SU-DHL-6 (cell line): ENCODE measurements around the gene FKBP15.

Experiments
- H2AFZ ChIP-seq: fragments of 200-600 bp; sonication (generic); 2 replicates; pipeline ENCODE4 v1.6.1; 2014; ENCODE audit warnings: low read depth, mild to moderate bottlenecking, moderate library complexity, mixed read lengths, antibody characterized with exemption, low read length; ENCODE audit not compliant: severe bottlenecking
- H3F3A ChIP-seq: fragments of 200-600 bp; shearing (Covaris generic); 2 replicates; pipeline ENCODE4 v1.6.0; 2016; ENCODE audit warnings: antibody characterized with exemption, mild to moderate bottlenecking; ENCODE audit not compliant: insufficient read depth
- H3K27ac ChIP-seq: fragments of 200-600 bp; sonication (generic); 2 replicates; pipeline ENCODE4 v1.5.1; 2016; ENCODE audit warnings: low read depth, mild to moderate bottlenecking, low read length, moderate library complexity, mixed read lengths
- H3K27me3 ChIP-seq: fragments of 200-600 bp; sonication (generic), shearing (Covaris generic); 2 replicates; pipeline ENCODE4 v1.6.0; 2014; ENCODE audit warnings: mild to moderate bottlenecking, low read length
- H3K36me3 ChIP-seq: fragments of 200-600 bp; sonication (generic); 2 replicates; pipeline ENCODE4 v1.6.1; 2014; ENCODE audit warnings: mild to moderate bottlenecking, low read length, mixed read lengths
- H3K4me2 ChIP-seq: fragments of 300-600, 200-600 bp; shearing (Covaris generic), sonication (generic); 2 replicates; pipeline ENCODE4 v1.6.0; 2014; ENCODE audit warnings: low read length, low read depth, mild to moderate bottlenecking; ENCODE audit not compliant: poor library complexity, severe bottlenecking
- H3K4me3 ChIP-seq: fragments of 200-600 bp; sonication (generic); 2 replicates; pipeline ENCODE4 v1.5.1; 2014; ENCODE audit warnings: antibody characterized with exemption, low read length, mild to moderate bottlenecking, mixed read lengths; ENCODE audit not compliant: insufficient read depth, poor library complexity, severe bottlenecking
- H3K79me2 ChIP-seq: fragments of 200-600 bp; sonication (generic); 2 replicates; pipeline ENCODE4 v1.6.1; 2014; ENCODE audit warnings: mild to moderate bottlenecking, low read length, moderate library complexity; ENCODE audit not compliant: insufficient read depth
- H3K9ac ChIP-seq: fragments of 200-600 bp; sonication (generic); 2 replicates; pipeline ENCODE4 v1.7.0; 2014; ENCODE audit warnings: mild to moderate bottlenecking, low read length
- H3K9me2 ChIP-seq: fragments of 200-600 bp; sonication (generic); replicated peaks from 2 replicates; pipeline ENCODE4 v1.6.1; 2014; ENCODE audit warnings: low read length; ENCODE audit not compliant: insufficient read depth
- H3K9me3 ChIP-seq: fragments of 200-600 bp; sonication (generic); 2 replicates; pipeline ENCODE4 v1.6.1; 2014; ENCODE audit warnings: low read length, mixed read lengths; ENCODE audit not compliant: insufficient read depth
- H4K20me1 ChIP-seq: fragments of 200-600 bp; sonication (generic); 2 replicates; pipeline ENCODE4 v1.6.1; 2014; ENCODE audit warnings: low read depth, mild to moderate bottlenecking, antibody characterized with exemption, low read length, moderate library complexity, mixed read lengths
- CTCF ChIP-seq: fragments of 200-600 bp; sonication (generic); IDR thresholded peaks from one replicate; pipeline ENCODE4 v1.5.1; 2017; ENCODE audit warnings: antibody characterized with exemption, mild to moderate bottlenecking, low read length, moderate library complexity; ENCODE audit not compliant: insufficient read depth, poor library complexity, severe bottlenecking
- EZH2phosphoT487 ChIP-seq: fragments of 200-600 bp; sonication (generic), shearing (Covaris generic); conservative IDR thresholded peaks from 2 replicates; pipeline ENCODE4 v1.6.1; 2018; ENCODE audit warnings: mild to moderate bottlenecking, antibody characterized with exemption, low read length, moderate library complexity, mixed read lengths

The FKBP15 gene

GRCh38 chr9:113154946-113155345, 66.1 kb downstream of the FKBP15 start:
- no peaks in the 10 kb centered on the region for H3K27me3 ChIP-seq
- H3K27ac ChIP-seq: no peak overlapping the region
- H4K20me1 ChIP-seq: no peaks in the 10 kb centered on the region
- no peaks in the 10 kb centered on the region for H3F3A ChIP-seq
- H3K79me2 ChIP-seq: no peaks in the 10 kb centered on the region
- no peaks in the 10 kb centered on the region for H3K9me3 ChIP-seq
- no peaks in the 10 kb centered on the region for H3K36me3 ChIP-seq
- H3K9me2 ChIP-seq: no peaks in the 10 kb centered on the region
- no peak overlapping the region for H2AFZ ChIP-seq
- H3K4me2 ChIP-seq: no peak overlapping the region
- H3K9ac ChIP-seq: no peak overlapping the region
- H3K4me3 ChIP-seq: no peak overlapping the region
- TF ChIP-seq CTCF: no peak

GRCh38 chr9:113154471-113154870, 66.6 kb downstream of the FKBP15 start:
- Histone ChIP-seq H3K36me3 (no peaks in the 10 kb centered on the region), H3K27ac (no peak overlapping the region), H3F3A (no peaks in the 10 kb centered on the region), H4K20me1 (no peaks in the 10 kb centered on the region), H2AFZ (no peak overlapping the region), H3K4me2 (no peak overlapping the region), H3K9me3 (no peaks in the 10 kb centered on the region), H3K79me2 (no peaks in the 10 kb centered on the region), H3K27me3 (no peaks in the 10 kb centered on the region), H3K4me3 (no peak overlapping the region), H3K9me2 (no peaks in the 10 kb centered on the region), H3K9ac (no peak overlapping the region)
- TF ChIP-seq EZH2phosphoT487 (no peak), CTCF (no peak)

- TF ChIP-seq EZH2phosphoT487 (no peak), CTCF (no peak)
- no peaks in the 10 kb centered on the region for H4K20me1 ChIP-seq
- H3K4me2 ChIP-seq: no peak overlapping the region
- no peaks in the 10 kb centered on the region for H3K9me2 ChIP-seq
- no peaks in the 10 kb centered on the region for H3K36me3 ChIP-seq
- no peaks in the 10 kb centered on the region for H3K27me3 ChIP-seq
- H3F3A ChIP-seq: no peaks in the 10 kb centered on the region
- no peak overlapping the region for H3K9ac ChIP-seq
- no peak overlapping the region for H3K4me3 ChIP-seq
- H3K79me2 ChIP-seq: no peaks in the 10 kb centered on the region
- H3K9me3 ChIP-seq: no peaks in the 10 kb centered on the region
- no peak overlapping the region for H2AFZ ChIP-seq
- no peak overlapping the region for H3K27ac ChIP-seq
Measured at GRCh38 chr9:113153599-113153998, 67.5 kb downstream of the FKBP15 start.

DNA sequence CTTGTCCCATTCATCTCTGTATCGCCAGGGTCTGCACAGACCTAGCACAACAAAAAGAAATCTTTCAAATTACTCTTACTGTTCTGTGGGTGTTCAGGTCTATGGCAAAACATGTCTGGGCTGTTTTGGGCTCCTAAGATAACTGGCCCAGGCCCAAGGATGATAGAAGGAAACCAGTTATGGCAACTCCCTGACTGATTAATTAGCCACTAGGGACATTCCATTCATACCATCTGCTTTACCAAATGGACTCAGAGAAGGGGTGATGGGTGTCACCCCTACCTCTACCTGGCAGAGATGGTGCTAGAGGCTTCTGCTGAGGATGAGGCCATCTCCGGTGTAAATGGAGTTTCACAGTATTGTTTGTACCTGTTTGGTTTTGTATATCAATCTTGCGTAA, 68.4 kb downstream of the FKBP15 start:
- Histone ChIP-seq H3K79me2 (no peaks in the 10 kb centered on the region), H4K20me1 (no peaks in the 10 kb centered on the region), H3K27ac (no peak overlapping the region), H2AFZ (no peak overlapping the region), H3K9ac (no peak overlapping the region), H3K9me2 (no peaks in the 10 kb centered on the region), H3F3A (no peaks in the 10 kb centered on the region), H3K9me3 (no peaks in the 10 kb centered on the region), H3K4me2 (no peak overlapping the region), H3K27me3 (no peaks in the 10 kb centered on the region), H3K4me3 (no peak overlapping the region), H3K36me3 (no peaks in the 10 kb centered on the region)
- TF ChIP-seq EZH2phosphoT487 (no peak), CTCF (no peak)
